ENCODE measurements around the gene F2RL2.

F2RL2 gene

DNA sequence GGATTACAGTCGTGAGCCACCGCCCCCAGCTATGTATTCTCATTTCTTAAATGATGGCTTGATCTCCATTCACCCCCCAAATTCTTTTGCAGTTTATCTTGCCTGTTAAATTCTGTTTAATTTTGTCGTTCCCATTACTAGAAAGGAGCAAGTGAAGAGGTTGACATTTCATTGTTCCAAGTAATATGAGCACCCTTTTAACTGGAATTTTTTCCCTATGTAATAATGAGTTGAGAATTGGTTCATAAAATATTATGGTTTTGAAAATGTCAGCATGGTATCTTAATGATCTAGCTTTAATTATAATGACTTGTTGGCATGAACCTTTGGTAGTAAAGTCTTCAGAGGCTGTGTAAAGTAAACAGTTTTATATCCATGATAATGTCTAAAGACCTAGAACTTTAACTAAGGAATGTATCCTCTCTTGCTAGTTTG lies 37.4 kb downstream of the F2RL2 start:
- no peak for DNase-seq (ENCODE audit: low read depth, low spot score)

DNA sequence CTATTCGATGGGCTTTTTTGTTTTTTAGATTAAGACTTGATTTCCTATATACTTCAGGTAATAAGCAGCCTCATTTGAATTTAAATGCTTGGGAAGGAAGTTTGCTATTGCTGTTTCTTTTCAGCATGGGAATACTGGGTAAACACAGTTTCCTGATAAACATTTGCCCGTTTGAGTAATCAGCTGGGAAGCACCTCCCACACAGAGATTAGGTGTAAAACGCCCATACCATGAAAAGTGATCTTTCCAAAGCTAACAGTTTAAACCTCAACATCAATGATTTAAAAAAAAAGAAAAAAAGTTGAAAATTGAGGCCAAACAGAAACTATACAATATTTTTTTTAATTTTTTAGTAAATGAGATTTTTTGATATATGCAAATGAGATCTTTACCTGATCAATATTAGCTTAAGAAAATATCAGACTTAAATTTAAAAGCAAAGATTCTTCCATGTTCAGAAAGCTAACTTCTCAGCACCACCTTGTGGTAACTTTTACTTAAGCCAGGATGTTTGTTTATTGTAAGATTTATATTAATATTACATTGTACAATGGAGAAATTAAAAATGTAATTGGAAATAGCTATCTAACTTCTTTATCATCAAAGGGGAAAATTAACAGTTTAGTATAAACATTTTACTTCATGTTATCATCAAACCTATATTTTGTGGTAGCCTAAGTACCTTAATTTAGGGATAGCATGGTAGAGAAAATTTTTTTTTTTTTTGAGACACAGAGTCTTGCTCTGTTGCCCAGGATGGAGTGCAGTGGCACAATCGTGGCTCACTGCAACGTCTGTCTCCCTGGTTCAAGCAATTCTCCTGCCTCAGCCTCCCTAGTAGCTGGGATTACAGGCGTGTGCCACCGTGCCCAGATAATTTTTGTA lies 39.8 kb downstream of the F2RL2 start:
- no peak for DNase-seq (ENCODE audit: low read depth, low spot score)

DNA sequence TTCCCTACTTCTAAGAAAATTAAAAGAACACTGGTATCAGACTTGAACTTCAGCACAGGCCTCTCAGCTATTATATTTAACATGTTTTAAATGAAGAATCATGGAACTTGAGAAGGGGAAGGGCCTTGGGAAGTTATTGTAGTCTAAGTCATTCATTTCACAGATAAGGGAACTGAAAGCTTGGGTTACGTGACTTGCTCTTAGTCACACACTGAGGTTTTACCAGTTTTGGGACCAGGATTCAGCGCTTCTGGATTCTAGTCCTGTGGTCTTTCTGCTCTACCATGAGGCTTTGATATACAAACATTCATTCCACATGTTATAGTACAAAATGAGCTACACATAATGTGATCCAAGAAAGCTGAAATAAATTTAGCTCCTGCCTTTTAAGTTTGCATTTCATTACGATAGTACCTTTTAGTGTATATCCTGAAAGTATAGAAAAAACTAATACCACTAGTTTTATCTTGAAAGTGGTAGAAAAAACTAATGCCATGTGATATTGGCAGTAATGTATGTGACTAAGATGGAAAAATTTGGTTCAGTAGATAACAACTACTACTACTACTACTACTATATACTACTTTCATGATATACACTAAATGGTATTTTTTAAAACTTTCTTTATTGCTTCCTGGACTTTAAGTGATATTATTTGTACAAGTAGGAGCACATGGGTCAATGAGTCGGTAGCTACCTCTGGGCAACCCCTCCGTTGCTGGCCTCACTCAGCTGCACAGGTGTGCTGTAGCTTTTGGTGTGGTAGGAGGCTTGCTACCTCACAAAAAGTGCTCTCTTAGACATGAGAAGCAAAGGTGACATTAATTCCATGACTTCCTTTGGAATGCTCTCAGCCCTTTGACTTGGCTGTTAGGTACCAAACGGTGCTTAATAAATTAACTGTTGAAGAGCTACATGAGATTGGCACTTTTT lies 40.7 kb downstream of the F2RL2 start:
- no peak for DNase-seq (ENCODE audit: low read depth, low spot score)

DNA sequence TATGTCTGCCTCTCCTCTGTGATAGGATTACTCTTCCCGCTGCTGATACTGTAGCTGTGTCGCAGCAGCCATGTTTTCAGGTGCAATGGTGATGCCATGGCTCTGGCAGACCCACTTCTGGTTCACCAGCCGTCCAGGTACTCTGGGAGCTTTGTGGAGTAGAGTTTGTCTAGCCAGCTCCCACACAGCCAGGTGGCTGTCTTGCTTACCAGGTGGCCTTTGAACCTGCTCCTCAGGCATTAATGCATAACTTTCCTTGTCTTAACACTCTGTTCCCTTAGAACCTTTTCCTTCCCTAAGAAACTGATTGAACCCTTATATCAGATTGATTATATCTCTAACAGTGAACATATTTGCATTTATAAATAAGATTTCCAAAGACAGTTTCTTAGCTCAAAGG lies 42.2 kb downstream of the F2RL2 start:
- no peak for DNase-seq (ENCODE audit: low read depth, low spot score)

DNA sequence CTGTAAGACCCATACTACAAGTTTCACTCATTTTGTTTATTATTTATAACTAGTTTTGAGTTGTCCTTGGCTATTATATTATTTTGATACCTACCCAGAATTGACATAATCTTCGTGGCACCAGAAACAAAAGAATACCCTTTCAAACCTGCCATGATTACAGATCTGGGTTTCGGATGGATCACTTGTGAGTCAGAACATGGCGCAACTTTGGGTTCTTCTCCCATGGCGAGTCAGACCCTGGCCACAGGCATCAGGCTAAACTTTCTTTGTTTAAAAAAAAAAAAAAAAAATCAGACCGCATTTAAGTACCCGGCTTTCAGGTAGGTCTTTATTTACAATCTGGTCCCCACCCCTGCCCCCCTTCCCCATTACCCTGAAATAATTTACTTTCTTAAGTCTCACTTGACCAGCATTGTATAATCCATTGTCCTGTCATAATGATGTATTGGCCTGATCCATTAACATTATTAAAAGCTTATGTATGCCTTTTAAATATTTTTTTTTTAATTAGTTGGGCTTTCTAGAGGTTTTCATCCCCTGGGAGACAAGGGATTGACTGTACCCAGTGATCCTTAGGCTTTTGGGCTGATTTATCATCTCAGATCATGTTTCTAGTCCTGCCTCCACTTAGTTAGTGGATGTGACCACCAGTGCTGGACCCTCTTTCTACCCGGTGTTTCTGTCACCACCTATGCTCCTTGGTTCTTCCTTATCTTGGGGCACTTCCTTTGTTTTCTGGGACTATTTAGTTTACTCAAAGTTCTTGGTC lies 43.9 kb downstream of the F2RL2 start:
- no peak for DNase-seq (ENCODE audit: low read depth, low spot score)

DNA sequence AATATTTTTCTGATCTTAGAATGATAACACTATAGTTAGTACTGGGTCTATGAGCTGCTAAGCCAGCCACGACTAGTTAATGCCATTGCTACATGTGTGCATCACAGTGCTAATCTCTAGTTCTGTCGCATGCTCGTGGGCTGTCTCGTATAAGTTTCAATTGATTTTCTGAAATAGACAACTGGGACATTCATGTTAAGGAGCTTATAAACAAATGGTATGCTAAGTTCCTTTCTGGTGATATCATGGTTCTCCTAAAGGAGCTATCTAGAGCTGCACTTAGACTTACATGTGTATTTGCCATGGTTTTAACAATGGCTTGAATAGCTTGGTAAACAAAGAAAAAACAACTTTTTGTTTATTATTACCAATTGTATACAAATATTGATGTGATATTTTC lies 46.2 kb downstream of the F2RL2 start:
- DNase-seq (ENCODE audit: low read depth, low spot score): no peak

DNA sequence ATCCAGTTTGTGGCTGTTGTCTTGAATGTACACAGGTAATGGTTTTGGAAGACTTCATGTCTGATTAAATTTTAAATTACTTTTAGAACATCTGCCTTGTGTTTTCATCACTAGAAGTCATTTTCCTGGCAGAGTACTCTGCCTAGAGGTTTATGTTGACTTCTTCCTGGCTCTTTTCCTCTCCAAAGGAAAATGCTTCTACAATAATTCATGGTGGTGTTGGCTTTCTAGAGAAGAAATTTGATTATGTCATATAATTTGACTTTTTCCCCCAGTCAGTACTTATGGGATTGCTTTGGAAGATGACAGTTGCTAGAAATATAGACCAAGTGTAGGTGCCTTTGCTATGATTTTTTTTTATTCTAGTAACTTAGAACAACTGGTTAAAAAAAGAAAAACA lies 46.8 kb downstream of the F2RL2 start:
- DNase-seq (ENCODE audit: low read depth, low spot score): no peak

DNA sequence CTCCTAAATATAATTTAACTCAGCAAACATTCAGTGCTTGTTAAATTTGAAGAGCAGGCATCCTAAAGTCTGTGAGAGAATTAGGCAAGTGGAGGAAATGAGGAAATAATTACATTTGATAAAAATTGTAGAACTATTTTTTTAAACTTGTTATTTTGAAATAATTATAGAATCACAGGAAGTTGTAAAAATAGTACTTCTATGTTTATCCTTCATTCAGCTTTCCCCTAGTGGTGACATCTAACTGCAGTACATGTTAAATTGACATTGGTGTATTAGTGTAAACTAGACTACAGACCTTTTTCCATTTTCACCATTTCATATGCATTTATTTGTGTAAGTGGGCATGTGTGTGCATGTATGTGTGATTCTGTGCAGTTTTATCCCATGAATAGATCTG lies 51.6 kb downstream of the F2RL2 start:
- no peak for DNase-seq (ENCODE audit: low read depth, low spot score)

DNA sequence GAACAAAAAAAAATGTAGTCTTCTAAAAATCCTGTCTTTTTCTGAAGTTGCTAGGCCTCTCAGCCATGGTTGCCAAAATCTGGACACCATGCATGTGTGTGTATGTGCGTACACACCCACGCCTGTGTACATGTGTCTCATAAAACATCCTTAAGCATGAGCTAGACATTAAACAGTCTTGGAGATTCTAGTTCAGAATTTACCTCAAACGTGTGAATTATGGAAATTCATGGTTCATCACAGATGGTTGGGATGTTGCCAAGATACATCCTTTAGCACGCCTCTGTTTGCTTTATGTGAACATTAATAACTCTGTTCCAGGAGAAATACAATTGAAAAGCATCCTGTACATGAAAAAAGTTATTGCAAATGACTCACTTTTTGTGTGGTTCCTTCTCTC lies 53.0 kb downstream of the F2RL2 start:
- DNase-seq (ENCODE audit: low read depth, low spot score): no peak
